ENCODE data around the gene UBFD1.

- TF ChIP-seq, protein P1, sequence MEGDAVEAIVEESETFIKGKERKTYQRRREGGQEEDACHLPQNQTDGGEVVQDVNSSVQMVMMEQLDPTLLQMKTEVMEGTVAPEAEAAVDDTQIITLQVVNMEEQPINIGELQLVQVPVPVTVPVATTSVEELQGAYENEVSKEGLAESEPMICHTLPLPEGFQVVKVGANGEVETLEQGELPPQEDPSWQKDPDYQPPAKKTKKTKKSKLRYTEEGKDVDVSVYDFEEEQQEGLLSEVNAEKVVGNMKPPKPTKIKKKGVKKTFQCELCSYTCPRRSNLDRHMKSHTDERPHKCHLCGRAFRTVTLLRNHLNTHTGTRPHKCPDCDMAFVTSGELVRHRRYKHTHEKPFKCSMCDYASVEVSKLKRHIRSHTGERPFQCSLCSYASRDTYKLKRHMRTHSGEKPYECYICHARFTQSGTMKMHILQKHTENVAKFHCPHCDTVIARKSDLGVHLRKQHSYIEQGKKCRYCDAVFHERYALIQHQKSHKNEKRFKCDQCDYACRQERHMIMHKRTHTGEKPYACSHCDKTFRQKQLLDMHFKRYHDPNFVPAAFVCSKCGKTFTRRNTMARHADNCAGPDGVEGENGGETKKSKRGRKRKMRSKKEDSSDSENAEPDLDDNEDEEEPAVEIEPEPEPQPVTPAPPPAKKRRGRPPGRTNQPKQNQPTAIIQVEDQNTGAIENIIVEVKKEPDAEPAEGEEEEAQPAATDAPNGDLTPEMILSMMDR (IDR thresholded peaks at IDR 0.05; ENCODE audit: low read length), result no peak
- no peak for TF ChIP-seq EZH2 (IDR thresholded peaks at IDR 0.05; ENCODE audit: borderline replicate concordance, low read length)
Observed at GRCh38 chr16:23566724-23567123, 9.2 kb downstream of the UBFD1 start.

Measured in OCI-LY1 (cell line).